HG02678 (cell line): ENCODE data around the gene ENPP5.

Source experiments
- ATAC-seq: cut with Tn5 transposase; IDR thresholded peaks from one replicate; pipeline ENCODE4 v1.9.1; 2021; ENCODE audit warnings: mild to moderate bottlenecking, moderate library complexity; ENCODE audit not compliant: unreplicated experiment

ENPP5 gene

GRCh38 chr6:46115634-46116033, 55.1 kb downstream of the ENPP5 start:
- ATAC-seq: no peak

GRCh38 chr6:46113370-46113769, 57.4 kb downstream of the ENPP5 start:
- ATAC-seq: no peak
